Coronary artery (tissue), 2 donors: ENCODE measurements around the gene PTPRN.

ENCODE experiments used
- DNase-seq: peaks from one replicate; pipeline ENCODE4 v3.0.0-alpha.2; 2017; ENCODE audit warnings: low spot score
- H3K27ac ChIP-seq, 2 donors: fragments of 200-600 bp; sonication (generic); one replicate each; pipeline ENCODE4 v1.5.1; 2016 to 2019
- H3K4me3 ChIP-seq: fragments of 200-600 bp; sonication (generic); 2 replicates; pipeline ENCODE4 v1.5.1; 2016; ENCODE audit warnings: mild to moderate bottlenecking, moderate library complexity
- CTCF ChIP-seq: fragments of 200-600 bp; sonication (generic); IDR thresholded peaks from one replicate; pipeline ENCODE4 v1.5.1; 2019; ENCODE audit warnings: antibody characterized with exemption

PTPRN gene

GRCh38 chr2:219298759-219299371 is 10.3 kb downstream of the PTPRN start:
- TF ChIP-seq CTCF, result peak; percentile 99
- no peak overlapping the region for H3K27ac ChIP-seq
- DNase-seq, result no peak
- H3K4me3 ChIP-seq, result no peak overlapping the region

GRCh38 chr2:219297766-219298456 is 11.3 kb downstream of the PTPRN start:
- H3K4me3 ChIP-seq, result no peak overlapping the region
- DNase-seq, result no peak
- H3K27ac ChIP-seq, result no peak overlapping the region
- TF ChIP-seq CTCF, result no peak

- DNase-seq, result no peak
These were observed 12.4 kb downstream of the PTPRN start for GRCh38 chr2:219296631-219297391.

GRCh38 chr2:219296142-219296541 is 13.1 kb downstream of the PTPRN start:
- no peak overlapping the region for H3K4me3 ChIP-seq
- DNase-seq, result no peak
- TF ChIP-seq CTCF, result no peak
- H3K27ac ChIP-seq, result no peak overlapping the region

More at GRCh38 chr2:219296631-219297391, 12.4 kb downstream of the PTPRN start:
- Histone ChIP-seq H3K27ac (no peak overlapping the region), H3K4me3 (no peak overlapping the region)
- TF ChIP-seq CTCF, result no peak

- peak; percentile 87 for DNase-seq
- Histone ChIP-seq H3K4me3 (peak overlapping the region; percentile 71), H3K27ac (peak overlapping the region; percentile 79 to 85)
- TF ChIP-seq CTCF, result peak; percentile 100
These were observed 14.5 kb downstream of the PTPRN start for GRCh38 chr2:219294356-219295351.

- peak; percentile 71 for DNase-seq
- no peak for TF ChIP-seq CTCF
- Histone ChIP-seq H3K4me3 (no peak overlapping the region), H3K27ac (no peak overlapping the region)
These were observed 15.4 kb downstream of the PTPRN start for GRCh38 chr2:219293736-219294231.
